DND-41 (cell line): ENCODE measurements around the gene EBPL.

Experiments used
- ATAC-seq: fragments of 200-7000 bp; cut with Tn5 transposase; 3 replicates; pipeline ENCODE4 v1.9.1; 2021; ENCODE audit warnings: low read depth; ENCODE audit not compliant: insufficient read depth
- DNase-seq: peaks from one replicate; pipeline ENCODE4 v3.0.0-alpha.2; 2020
- H2AFZ ChIP-seq: 2 replicates; pipeline ENCODE4 v1.6.0; 2012; ENCODE audit warnings: low read depth, low read length
- H3K27ac ChIP-seq: 2 replicates; pipeline ENCODE4 v1.5.1; 2012; ENCODE audit warnings: low read length, inconsistent platforms
- H3K27me3 ChIP-seq: fragments of 200-600 bp; sonication (generic); 2 replicates; pipeline ENCODE4 v1.6.0; 2012; ENCODE audit warnings: low read length, mild to moderate bottlenecking, inconsistent platforms; ENCODE audit not compliant: insufficient read depth, poor library complexity
- H3K36me3 ChIP-seq: 2 replicates; pipeline ENCODE4 v1.5.1; 2012; ENCODE audit warnings: low read length, inconsistent platforms; ENCODE audit not compliant: insufficient read depth
- H3K4me1 ChIP-seq: 2 replicates; pipeline ENCODE4 v1.5.1; 2012; ENCODE audit warnings: mild to moderate bottlenecking, low read length; ENCODE audit not compliant: insufficient read depth
- H3K4me2 ChIP-seq: 2 replicates; pipeline ENCODE4 v1.6.0; 2012; ENCODE audit warnings: mild to moderate bottlenecking, moderate library complexity, low read length, inconsistent platforms; ENCODE audit not compliant: insufficient read depth
- H3K4me3 ChIP-seq, 2 experiments: fragments of 200-600 bp in 1 of 2; shearing (Covaris generic) in 1 of 2; 2 replicates each; pipeline ENCODE4 v1.5.1; 2012 to 2016; ENCODE audit warnings: inconsistent platforms in 2 of 2, low read length in 2 of 2, mild to moderate bottlenecking in 2 of 2, low read depth in 1 of 2, moderate library complexity in 1 of 2
- H3K79me2 ChIP-seq: 2 replicates; pipeline ENCODE4 v1.6.0; 2012; ENCODE audit warnings: low read length, inconsistent platforms; ENCODE audit not compliant: insufficient read depth
- H3K9ac ChIP-seq: 2 replicates; pipeline ENCODE4 v1.6.0; 2012; ENCODE audit warnings: low read depth, mild to moderate bottlenecking, inconsistent platforms, low read length, moderate library complexity
- H3K9me3 ChIP-seq: 2 replicates; pipeline ENCODE4 v1.5.1; 2012; ENCODE audit warnings: low read length, moderate library complexity, mild to moderate bottlenecking, inconsistent platforms; ENCODE audit not compliant: insufficient read depth, severe bottlenecking
- H4K20me1 ChIP-seq: 2 replicates; pipeline ENCODE4 v1.6.0; 2012; ENCODE audit warnings: low read length; ENCODE audit not compliant: insufficient read depth
- CTCF ChIP-seq: IDR thresholded peaks from 2 replicates; pipeline ENCODE4 v1.5.1; 2012; ENCODE audit warnings: borderline replicate concordance, low read length, moderate library complexity, mild to moderate bottlenecking; ENCODE audit not compliant: poor library complexity, severe bottlenecking; ENCODE audit errors: extremely low read depth
- EZH2 ChIP-seq: IDR thresholded peaks from 3 replicates; pipeline ENCODE4 v1.6.1; 2012; ENCODE audit warnings: borderline replicate concordance, low read depth, mild to moderate bottlenecking, moderate library complexity, low read length, inconsistent platforms; ENCODE audit not compliant: severe bottlenecking

The EBPL gene

GRCh38 chr13:49652355-49653305, 38.7 kb downstream of the EBPL start:
- no peaks in the 10 kb centered on the region for H3K79me2 ChIP-seq
- TF ChIP-seq EZH2 (no peak), CTCF (peak; percentile 62)
- H3K4me2 ChIP-seq, result no peak overlapping the region
- H3K4me1 ChIP-seq, result no peaks in the 10 kb centered on the region
- ATAC-seq (peak; percentile 68), DNase-seq (peak; percentile 26)
- H3K36me3 ChIP-seq, result no peaks in the 10 kb centered on the region; the same call in 1 of the 2 replicates
- H3K27me3 ChIP-seq, result no peaks in the 10 kb centered on the region
- no peak overlapping the region for H2AFZ ChIP-seq
- no peak overlapping the region for H3K4me3 ChIP-seq
- H3K9me3 ChIP-seq, result no peaks in the 10 kb centered on the region
- H4K20me1 ChIP-seq, result no peaks in the 10 kb centered on the region
- H3K9ac ChIP-seq, result no peak overlapping the region
- H3K27ac ChIP-seq, result no peak overlapping the region

- Histone ChIP-seq H3K27me3 (no peaks in the 10 kb centered on the region), H2AFZ (no peak overlapping the region), H3K79me2 (no peaks in the 10 kb centered on the region)
These were observed 39.5 kb downstream of the EBPL start for GRCh38 chr13:49651570-49652354.

GRCh38 chr13:49649963-49650312, 41.3 kb downstream of the EBPL start:
- no peaks in the 10 kb centered on the region for H3K9me3 ChIP-seq
- H3K4me3 ChIP-seq, result no peak overlapping the region
- H3K4me2 ChIP-seq, result no peak overlapping the region
- ATAC-seq, result no peak
- DNase-seq, result no peak
- H3K36me3 ChIP-seq, result no peaks in the 10 kb centered on the region
- no peak overlapping the region for H2AFZ ChIP-seq
- no peak for TF ChIP-seq EZH2
- TF ChIP-seq CTCF, result no peak
- H4K20me1 ChIP-seq, result no peaks in the 10 kb centered on the region
- no peaks in the 10 kb centered on the region for H3K79me2 ChIP-seq
- H3K9ac ChIP-seq, result no peak overlapping the region
- no peak overlapping the region for H3K27ac ChIP-seq
- H3K4me1 ChIP-seq, result 0 out of 2 replicates have a peak, but pooled peaks cover 4% of the 10 kb centered on the region
- H3K27me3 ChIP-seq, result no peaks in the 10 kb centered on the region

More at GRCh38 chr13:49651570-49652354, 39.5 kb downstream of the EBPL start:
- Histone ChIP-seq H3K4me1 (no peaks in the 10 kb centered on the region), H3K4me2 (no peak overlapping the region), H3K9ac (no peak overlapping the region), H4K20me1 (no peaks in the 10 kb centered on the region), H3K4me3 (no peak overlapping the region), H3K36me3 (no peaks in the 10 kb centered on the region), H3K9me3 (no peaks in the 10 kb centered on the region), H3K27ac (no peak overlapping the region)
- DNase-seq (no peak), ATAC-seq (no peak)
- TF ChIP-seq CTCF, result no peak
- no peak for TF ChIP-seq EZH2
